Fibroblast of the aortic adventitia (primary cell): ENCODE measurements around the gene XIAP. TPM values are rescaled to one million over a fixed set of nuclear protein-coding genes. Genes with fewer than 3 reads are reported as not detected.
"Not testable (repeated sequence)": the region's sequence is repeated elsewhere in the genome, so short reads cannot be mapped to it uniquely, and the experiment has no call there.

Experiments
- DNase-seq: peaks from one replicate; pipeline ENCODE4 v3.0.0-alpha.2; 2010; ENCODE audit warnings: low read depth
- H3K4me3 ChIP-seq: 2 replicates; pipeline ENCODE4 v1.5.1; 2011; ENCODE audit warnings: low read depth, mild to moderate bottlenecking, control low read depth, low read length, moderate library complexity
- CTCF ChIP-seq: IDR thresholded peaks from 2 replicates; pipeline ENCODE4 v1.5.1; 2011; ENCODE audit warnings: mild to moderate bottlenecking, low read length, control low read depth, inconsistent platforms; ENCODE audit not compliant: insufficient read depth
- total RNA-seq: library from RNA; depleted of rRNA; stranded (reverse); fragments of >200 nt; gene quantifications from 2 replicates; pipeline ENCODE4 v1.2.3, GENCODE V29; 2012; ENCODE audit warnings: low replicate concordance

The XIAP gene
- total RNA-seq, 1 donor = 35.6 TPM

- no peak for DNase-seq
- no peak overlapping the region for H3K4me3 ChIP-seq
- no peak for TF ChIP-seq CTCF
Measured at GRCh38 chrX:123876177-123876576, 16.3 kb downstream of the XIAP start.

GRCh38 chrX:123876844-123877243 is 17.0 kb downstream of the XIAP start:
- H3K4me3 ChIP-seq = no peak overlapping the region
- no peak for TF ChIP-seq CTCF
- DNase-seq = no peak

- H3K4me3 ChIP-seq = no peak overlapping the region
- no peak for TF ChIP-seq CTCF
- DNase-seq = peak; percentile 14
Measured at GRCh38 chrX:123878252-123878721, 18.4 kb downstream of the XIAP start.

- TF ChIP-seq CTCF = no peak
- no peak overlapping the region for H3K4me3 ChIP-seq
- no peak for DNase-seq
Measured at GRCh38 chrX:123881330-123881729, 21.5 kb downstream of the XIAP start.

GRCh38 chrX:123882391-123882790 is 22.5 kb downstream of the XIAP start:
- no peak overlapping the region for H3K4me3 ChIP-seq
- no peak for DNase-seq
- no peak for TF ChIP-seq CTCF

GRCh38 chrX:123884809-123885408 is 25.1 kb downstream of the XIAP start:
- peak; percentile 51 for TF ChIP-seq CTCF
- no peak overlapping the region for H3K4me3 ChIP-seq
- DNase-seq = peak; percentile 73

- no peak overlapping the region for H3K4me3 ChIP-seq
- no peak for TF ChIP-seq CTCF
- peak; percentile 30 for DNase-seq
Measured at GRCh38 chrX:123899701-123900100, 39.8 kb downstream of the XIAP start.

GRCh38 chrX:123903261-123903660 is 43.4 kb downstream of the XIAP start:
- DNase-seq, H3K4me3 ChIP-seq: not testable (repeated sequence)
